ENCODE data around the gene SMARCA2. TPM values are rescaled to one million over a fixed set of nuclear protein-coding genes. Genes with fewer than 3 reads are reported as not detected.

The SMARCA2 gene
- total and polyA plus RNA-seq, 3 donors from 2014 or later = 176 to 251 (median 241) TPM

DNA sequence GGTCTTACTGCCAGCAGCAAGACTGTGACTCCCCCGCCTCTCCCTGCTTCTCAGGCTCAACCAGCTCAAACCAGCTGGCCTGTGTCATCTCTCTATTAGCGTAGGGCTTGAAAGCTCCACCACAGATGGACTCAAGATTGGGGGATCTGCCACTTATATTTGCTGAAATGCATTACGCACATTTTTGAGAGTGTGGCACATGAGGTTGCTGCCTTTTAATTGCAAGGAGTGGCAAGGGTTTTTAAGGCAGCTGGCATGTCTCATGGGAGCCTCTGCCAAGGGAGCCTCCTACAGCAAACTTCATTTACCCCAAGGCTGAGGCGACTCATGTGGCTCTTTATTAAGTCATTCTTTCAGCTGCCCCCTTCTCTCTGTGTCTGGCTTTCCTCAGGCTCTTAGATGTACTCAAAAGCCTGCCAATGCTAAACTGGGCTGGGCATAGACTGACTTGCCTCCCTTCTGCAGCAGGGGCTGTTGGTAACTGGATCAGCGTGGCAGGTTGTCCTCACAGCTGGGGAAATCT, 219.3 kb downstream of the SMARCA2 start:
- 66 to 69% methylated on average over 5 of the region's 5 CpGs for WGBS, 2 donors
- Histone ChIP-seq H3K27ac (no peak overlapping the region), H3K27me3 (no peaks in the 10 kb centered on the region), H3K9me3 (no peaks in the 10 kb centered on the region), H3K36me3 (ENCODE audit: low read depth, missing control alignments) (no peaks in the 10 kb centered on the region), H3K4me3 (no peak overlapping the region), H3K4me1 (no peaks in the 10 kb centered on the region)
- peak; percentile 69 for DNase-seq
- TF ChIP-seq CTCF (IDR thresholded peaks at IDR 0.05) = no peak
- TF ChIP-seq POLR2A (IDR thresholded peaks at IDR 0.05) = no peak
- intact Hi-C loops (cut with DNase I; ENCODE audit: low total_unique reads) = no loop called here

DNA sequence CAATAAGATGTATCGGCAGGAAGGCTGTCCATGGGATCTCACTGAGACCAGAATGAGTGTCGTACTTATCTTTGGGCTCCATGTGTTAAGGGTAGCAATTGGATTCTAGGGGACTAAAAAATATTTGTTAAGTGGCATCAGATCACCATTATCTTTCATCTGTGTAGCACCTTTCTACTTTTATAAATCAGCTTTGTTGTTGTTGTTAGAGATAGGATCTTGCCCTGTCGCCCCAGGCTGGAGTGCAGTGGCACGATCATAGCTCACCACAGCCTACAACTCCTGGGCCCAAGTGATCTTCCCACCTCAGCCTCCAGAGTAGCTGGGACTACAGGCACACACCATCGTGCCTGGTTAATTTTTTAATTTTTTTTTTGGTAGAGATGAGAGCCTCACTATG, 220.5 kb downstream of the SMARCA2 start:
- intact Hi-C loops (cut with DNase I; ENCODE audit: low total_unique reads) = no loop called here
- TF ChIP-seq CTCF (IDR thresholded peaks at IDR 0.05) = no peak
- TF ChIP-seq POLR2A (IDR thresholded peaks at IDR 0.05) = no peak
- Histone ChIP-seq H3K4me1 (no peaks in the 10 kb centered on the region), H3K9me3 (no peaks in the 10 kb centered on the region), H3K27me3 (no peaks in the 10 kb centered on the region), H3K36me3 (ENCODE audit: low read depth, missing control alignments) (no peaks in the 10 kb centered on the region), H3K27ac (no peak overlapping the region), H3K4me3 (no peak overlapping the region)
- no peak for DNase-seq
- WGBS, 2 donors = 94 to 96% methylated on average over 5 of the region's 5 CpGs

- 87% methylated on average over 3 of the region's 3 CpGs for WGBS, 2 donors
- intact Hi-C loops (cut with DNase I; ENCODE audit: low total_unique reads) = no loop called here
- TF ChIP-seq CTCF (IDR thresholded peaks at IDR 0.05) (no peak), POLR2A (IDR thresholded peaks at IDR 0.05) (no peak)
- Histone ChIP-seq H3K27me3 (no peaks in the 10 kb centered on the region), H3K36me3 (ENCODE audit: low read depth, missing control alignments) (no peaks in the 10 kb centered on the region), H3K4me3 (no peak overlapping the region), H3K9me3 (no peaks in the 10 kb centered on the region), H3K27ac (no peak overlapping the region), H3K4me1 (no peaks in the 10 kb centered on the region)
- no peak for DNase-seq
Observed at GRCh38 chr9:2236850-2237249, 221.7 kb downstream of the SMARCA2 start.

DNA sequence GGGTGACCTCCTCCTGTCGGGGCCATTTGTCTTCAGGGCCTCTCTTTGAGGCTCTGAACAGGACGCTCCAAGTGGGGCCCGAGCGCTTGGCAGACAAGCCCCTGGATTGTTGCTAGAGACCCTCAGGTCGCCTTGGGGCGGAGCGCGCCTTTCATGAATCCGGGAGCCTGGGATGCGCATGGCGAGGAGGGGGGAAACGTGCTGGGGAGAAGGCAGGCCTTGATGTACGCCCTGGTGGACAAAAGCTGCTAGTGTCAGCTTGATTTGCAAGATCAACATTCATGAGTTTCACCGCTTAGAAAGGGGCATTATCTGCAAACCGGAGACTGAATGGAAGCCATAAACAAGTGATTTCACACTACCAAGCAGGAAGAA, 226.3 kb downstream of the SMARCA2 start:
- Histone ChIP-seq H3K9me3 (no peaks in the 10 kb centered on the region), H3K36me3 (ENCODE audit: low read depth, missing control alignments) (no peaks in the 10 kb centered on the region), H3K27ac (no peak overlapping the region), H3K27me3 (no peaks in the 10 kb centered on the region), H3K4me1 (peaks cover 10% of the 10 kb centered on the region), H3K4me3 (peak overlapping the region; percentile 38 to 54)
- TF ChIP-seq CTCF (IDR thresholded peaks at IDR 0.05) = peak in 1 of 3 experiments; percentile 18
- no peak for TF ChIP-seq POLR2A (IDR thresholded peaks at IDR 0.05)
- intact Hi-C loops (cut with DNase I; ENCODE audit: low total_unique reads) = no loop called here
- peak; percentile 40 for DNase-seq
- WGBS, 2 donors = 24 to 51% methylated on average over 14 to 15 of the region's 15 CpGs

All from testis (tissue), 3 donors.